IgD-negative memory B cell (primary cell): ENCODE results near the gene PGLYRP1. TPM values are rescaled to one million over a fixed set of nuclear protein-coding genes. Genes with fewer than 3 reads are reported as not detected.

Experiments used
- H3K27ac Mint-ChIP-seq, 3 donors: one replicate each; pipeline ENCODE4 v1.8.0; 2020 to 2022; ENCODE audit warnings: mild to moderate bottlenecking in 3 of 3, mixed read lengths in 3 of 3, moderate library complexity in 1 of 3
- H3K27me3 Mint-ChIP-seq: one replicate; pipeline ENCODE4 v1.8.0; 2021; ENCODE audit warnings: mixed read lengths
- H3K36me3 Mint-ChIP-seq: one replicate; pipeline ENCODE4 v1.8.0; 2020; ENCODE audit warnings: mild to moderate bottlenecking, mixed read lengths
- H3K4me1 Mint-ChIP-seq, 3 donors: one replicate each; pipeline ENCODE4 v1.8.0; 2020 to 2022; ENCODE audit warnings: mixed read lengths in 3 of 3, mild to moderate bottlenecking in 1 of 3
- H3K4me3 Mint-ChIP-seq, 4 donors: one replicate each; pipeline ENCODE4 v1.8.0; 2020 to 2022; ENCODE audit warnings: mild to moderate bottlenecking in 4 of 4, mixed read lengths in 4 of 4, moderate library complexity in 3 of 4
- H3K9me3 Mint-ChIP-seq, 3 donors: one replicate each; pipeline ENCODE4 v1.8.0; 2020 to 2021; ENCODE audit warnings: mixed read lengths in 3 of 3, mild to moderate bottlenecking in 1 of 3
- polyA plus RNA-seq: library from polyadenylated mRNA; unstranded; fragments of 300-500 nt; fragmentation: Illumina TruSeq; gene quantifications from one replicate; pipeline ENCODE4 v1.2.3, GENCODE V29; 2021

The PGLYRP1 gene
- polyA plus RNA-seq, 1 donor from 2014 or later = not detected

DNA sequence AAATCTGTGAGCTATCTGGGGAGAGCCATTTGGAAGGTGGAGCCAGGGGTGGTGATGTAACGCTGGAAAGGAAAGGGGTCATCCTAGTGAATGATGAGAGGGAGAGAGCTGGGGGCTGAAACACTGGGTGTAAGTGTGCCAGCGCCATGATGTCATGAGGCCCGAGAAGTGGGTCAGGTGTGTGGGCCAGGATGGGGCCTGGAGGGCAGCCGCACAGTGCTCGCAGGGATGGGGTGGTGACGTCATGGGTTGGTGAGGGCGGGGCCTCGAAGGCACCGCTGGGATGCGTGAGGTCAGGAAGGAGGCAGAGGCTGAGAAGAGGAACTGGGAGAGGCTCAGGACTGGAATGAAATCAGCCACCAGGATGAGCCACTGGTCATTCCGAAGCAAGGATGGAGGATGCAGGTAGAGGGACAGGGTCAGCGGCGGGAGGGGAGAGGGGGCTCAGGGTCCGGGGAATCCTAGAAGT is 23.2 kb downstream of the PGLYRP1 start:
- peaks cover 8% of the 10 kb centered on the region for H3K36me3 Mint-ChIP-seq
- no peaks in the 10 kb centered on the region for H3K9me3 Mint-ChIP-seq
- H3K27ac Mint-ChIP-seq = no peak overlapping the region
- peak overlapping the region in 2 of 4 donors; percentile 7 to 77 for H3K4me3 Mint-ChIP-seq
- peaks cover 10 to 30% (median 22%) of the 10 kb centered on the region in 3 donors for H3K4me1 Mint-ChIP-seq
- H3K27me3 Mint-ChIP-seq = peaks cover 9% of the 10 kb centered on the region

DNA sequence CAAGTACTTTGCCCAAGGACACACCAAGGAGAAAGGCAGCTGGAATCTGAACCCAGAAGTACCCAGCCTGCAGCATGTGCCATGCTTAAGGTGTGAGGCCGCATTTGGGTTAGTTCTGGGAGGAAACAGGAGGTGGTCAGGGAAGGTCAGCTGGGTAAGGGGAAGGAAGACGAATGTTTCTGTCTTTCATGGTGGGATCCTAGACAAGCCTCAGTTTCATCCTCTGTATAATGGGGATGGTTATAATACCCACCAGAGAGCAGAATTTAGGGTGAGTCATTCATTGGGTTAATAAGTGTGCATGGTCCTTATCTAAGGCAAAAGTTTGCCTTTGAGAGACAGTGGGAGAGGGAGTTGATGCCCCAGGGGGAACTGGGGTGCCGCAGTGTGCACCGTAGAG is 24.0 kb downstream of the PGLYRP1 start:
- H3K27ac Mint-ChIP-seq = no peak overlapping the region

DNA sequence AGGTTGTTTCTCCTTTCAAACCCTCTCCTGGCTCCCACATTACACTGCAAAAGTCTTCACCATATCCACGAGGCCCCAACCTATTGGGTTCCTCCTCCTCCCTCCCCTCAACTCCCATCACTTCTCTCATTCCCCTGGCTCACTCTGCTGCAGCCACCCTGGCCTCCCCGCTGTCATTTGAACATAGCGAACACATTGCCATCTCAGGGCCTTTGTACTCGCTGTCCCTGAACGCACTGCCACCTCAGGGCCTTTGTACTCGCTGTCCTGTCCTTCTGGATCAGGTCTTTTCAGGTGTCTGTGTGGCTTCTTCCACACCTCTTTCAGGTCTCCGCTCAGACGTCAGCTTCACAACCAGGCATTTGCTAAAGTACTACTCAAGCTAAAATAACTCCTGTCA is 25.9 kb downstream of the PGLYRP1 start:
- Mint-ChIP-seq H3K9me3 (no peaks in the 10 kb centered on the region), H3K4me3 (peak overlapping the region in 3 of 4 donors; percentile 26 to 77 (median 29)), H3K36me3 (peaks cover 8% of the 10 kb centered on the region), H3K27ac (peak overlapping the region in 1 of 3 donors; percentile 47), H3K27me3 (peaks cover 9% of the 10 kb centered on the region), H3K4me1 (peaks cover 10 to 29% (median 22%) of the 10 kb centered on the region in 3 donors)

More for the DNA sequence above, 24.0 kb downstream of the PGLYRP1 start:
- Mint-ChIP-seq H3K27me3 (peaks cover 9% of the 10 kb centered on the region), H3K4me1 (peaks cover 10 to 30% (median 22%) of the 10 kb centered on the region in 3 donors), H3K36me3 (peaks cover 6% of the 10 kb centered on the region), H3K9me3 (no peaks in the 10 kb centered on the region), H3K4me3 (peak overlapping the region in 1 of 4 donors; percentile 7)

DNA sequence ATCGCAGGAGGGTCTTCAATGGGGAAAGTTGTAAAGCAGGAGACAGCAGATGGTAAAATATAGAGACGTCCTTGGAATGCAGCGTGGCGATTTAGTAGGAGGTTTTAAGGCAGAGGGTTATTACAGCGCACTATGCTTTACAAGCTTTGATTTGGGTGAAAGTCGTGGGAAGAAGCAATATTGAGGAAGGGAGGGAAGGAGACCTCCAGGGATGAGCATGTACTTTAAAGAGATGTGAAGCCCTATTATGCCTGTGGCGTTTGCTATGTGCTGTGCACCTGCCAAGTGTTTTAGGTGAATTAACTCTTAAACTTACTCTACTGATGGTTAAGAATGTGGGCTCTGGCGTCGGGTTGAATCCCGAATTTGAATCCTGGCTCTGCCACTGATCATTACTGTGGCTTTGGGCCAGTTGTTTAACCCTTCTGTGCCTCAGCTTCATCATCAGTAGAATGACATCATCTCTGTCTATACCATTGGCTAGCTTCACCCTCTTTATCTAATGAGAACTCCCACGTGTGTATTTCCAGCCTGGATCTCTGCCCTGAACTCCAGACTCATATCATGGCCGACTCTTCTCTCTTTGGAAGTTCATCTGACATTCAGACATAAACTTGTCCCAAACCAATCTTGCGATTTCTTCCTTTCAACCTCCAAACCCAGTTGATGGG is 27.0 kb downstream of the PGLYRP1 start:
- Mint-ChIP-seq H3K27ac (no peak overlapping the region), H3K9me3 (no peaks in the 10 kb centered on the region), H3K4me3 (no peak overlapping the region), H3K4me1 (peaks cover 10 to 27% (median 22%) of the 10 kb centered on the region in 3 donors), H3K27me3 (peaks cover 10% of the 10 kb centered on the region), H3K36me3 (peaks cover 6% of the 10 kb centered on the region)

DNA sequence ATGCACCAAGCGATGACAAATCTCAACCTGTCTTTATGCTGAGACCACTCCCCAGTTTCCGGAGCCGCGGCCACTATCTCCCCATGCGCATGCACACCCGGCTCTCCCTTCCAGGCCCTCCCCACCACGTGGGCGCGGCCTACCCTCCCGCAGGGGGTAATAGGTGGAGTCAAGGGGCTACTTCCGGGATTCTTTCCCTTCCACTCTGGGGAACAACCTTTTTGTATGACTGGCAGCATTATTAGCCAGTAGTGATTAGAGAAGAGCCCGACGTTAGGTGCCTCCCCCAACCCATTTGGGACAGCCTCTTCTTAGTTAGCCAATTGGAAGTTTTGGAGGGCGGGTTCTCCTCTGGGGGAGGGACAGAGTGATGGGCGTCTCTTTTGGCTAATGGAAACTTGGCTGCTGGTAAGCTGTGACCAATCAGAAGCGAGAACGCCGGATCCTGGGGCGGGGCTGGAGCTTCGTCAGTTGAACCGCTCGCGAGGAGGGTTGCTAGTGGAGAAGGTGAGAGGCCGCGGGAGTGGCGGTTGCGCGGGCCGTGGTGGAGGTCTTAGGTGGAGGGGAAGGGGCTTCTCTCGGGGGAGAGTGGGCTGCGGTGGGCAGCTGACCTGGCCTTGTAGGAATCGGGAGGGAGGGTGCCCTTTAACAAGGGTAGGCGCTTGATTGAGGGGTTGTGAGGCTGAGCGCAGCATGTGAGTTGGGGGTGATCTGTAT is 27.7 kb downstream of the PGLYRP1 start, which contains the start of gene CCDC61:
Gene CCDC61, plus strand, starts transcription at position 470 of the 717 bp plus-strand sequence. CDS start 7,552 bp downstream, outside the sequence.
- H3K9me3 Mint-ChIP-seq = no peaks in the 10 kb centered on the region
- H3K27ac Mint-ChIP-seq = no peak within 1 kb of the TSS
- H3K4me1 Mint-ChIP-seq = peaks cover 5 to 20% (median 18%) of the 10 kb centered on the region in 3 donors
- H3K36me3 Mint-ChIP-seq = peaks cover 6% of the 10 kb centered on the region
- peaks cover 7% of the 10 kb centered on the region for H3K27me3 Mint-ChIP-seq
- H3K4me3 Mint-ChIP-seq = peak within 1 kb of the TSS in 1 of 4 donors; percentile 77

DNA sequence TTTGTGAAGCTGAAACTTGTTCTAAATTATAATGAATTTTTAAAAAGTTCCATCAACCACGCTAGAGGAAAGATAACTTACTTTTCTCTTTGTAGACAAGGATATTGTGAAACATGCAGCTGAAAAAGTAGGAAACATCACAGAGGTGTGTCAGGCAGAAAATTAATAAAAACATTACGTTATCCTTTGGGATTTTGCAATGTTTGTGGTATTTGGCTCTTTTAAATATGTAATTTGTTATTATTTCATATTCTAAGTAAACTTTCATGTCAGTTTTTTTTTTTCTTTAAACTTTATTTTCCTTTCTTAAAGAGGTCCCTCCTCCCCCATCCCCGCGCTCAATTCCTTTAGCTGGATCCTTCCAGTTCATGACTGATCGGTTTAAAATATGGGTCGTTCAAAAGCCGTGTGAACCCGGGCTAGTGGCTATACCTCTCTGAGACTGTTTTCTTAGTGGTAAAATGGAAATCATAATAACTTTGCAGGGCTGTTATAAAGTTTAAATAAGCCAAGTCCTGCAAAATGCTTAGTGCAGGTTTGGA is 28.3 kb downstream of the PGLYRP1 start:
- peaks cover 8% of the 10 kb centered on the region for H3K27me3 Mint-ChIP-seq
- peaks cover 5 to 17% (median 14%) of the 10 kb centered on the region in 3 donors for H3K4me1 Mint-ChIP-seq
- H3K4me3 Mint-ChIP-seq = no peak overlapping the region
- no peaks in the 10 kb centered on the region for H3K9me3 Mint-ChIP-seq
- H3K27ac Mint-ChIP-seq = no peak overlapping the region
- peaks cover 4% of the 10 kb centered on the region for H3K36me3 Mint-ChIP-seq

DNA sequence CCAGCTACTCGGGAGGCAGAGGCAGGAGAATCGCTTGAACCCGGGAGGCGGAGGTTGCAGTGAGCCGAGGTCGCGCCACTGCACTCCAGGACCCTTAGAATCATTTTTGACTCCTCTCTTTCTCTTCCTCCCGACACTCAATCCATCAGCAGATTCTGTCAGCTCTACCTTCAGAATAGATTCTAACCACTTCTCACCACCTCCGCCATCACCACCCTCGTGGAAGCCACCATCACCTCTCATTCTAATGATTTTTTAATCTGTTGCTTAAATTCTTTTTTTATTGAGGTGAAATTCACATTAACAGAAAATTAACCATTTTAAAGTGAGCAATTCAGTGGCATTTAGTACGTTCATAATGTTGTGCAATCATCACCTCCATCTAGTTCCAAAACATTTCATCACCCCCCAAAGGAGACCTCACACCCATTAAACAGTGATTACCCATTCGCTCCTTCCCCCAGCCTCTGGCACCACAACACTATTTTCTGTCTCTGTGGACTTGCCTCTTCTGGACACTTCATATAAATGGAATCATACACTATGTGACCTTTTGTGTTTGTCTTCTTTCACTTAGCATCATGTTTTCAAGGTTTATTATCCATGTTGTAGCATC is 32.6 kb downstream of the PGLYRP1 start:
- Mint-ChIP-seq H3K4me3 (no peak overlapping the region), H3K36me3 (peaks cover 2% of the 10 kb centered on the region), H3K27ac (peak overlapping the region in 1 of 3 donors; percentile 65), H3K9me3 (no peaks in the 10 kb centered on the region), H3K27me3 (peaks cover 15% of the 10 kb centered on the region), H3K4me1 (no peaks in the 10 kb centered on the region)

DNA sequence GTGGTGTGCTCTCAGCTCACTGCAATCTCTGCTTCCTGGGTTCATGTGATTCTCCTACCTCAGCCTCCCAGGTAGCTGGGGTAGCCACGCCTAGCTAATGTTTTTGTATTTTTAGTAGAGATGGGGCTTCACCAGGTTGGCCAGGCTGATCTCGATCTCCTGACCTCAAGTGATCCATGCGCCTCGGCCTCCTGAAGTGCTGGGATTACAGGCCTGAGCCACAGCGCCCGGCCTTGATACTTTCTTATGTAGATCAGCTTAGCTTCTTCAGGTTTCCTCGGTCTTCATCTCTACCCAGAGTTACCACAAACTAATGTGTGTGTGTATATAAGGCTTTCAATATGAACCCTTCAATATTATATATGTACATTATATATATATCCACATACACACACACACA is 37.5 kb downstream of the PGLYRP1 start:
- Mint-ChIP-seq H3K36me3 (no peaks in the 10 kb centered on the region), H3K9me3 (peaks cover 0 to 4% (median 2%) of the 10 kb centered on the region in 3 donors), H3K27me3 (peaks cover 19% of the 10 kb centered on the region), H3K4me3 (no peak overlapping the region), H3K4me1 (no peaks in the 10 kb centered on the region), H3K27ac (no peak overlapping the region)

DNA sequence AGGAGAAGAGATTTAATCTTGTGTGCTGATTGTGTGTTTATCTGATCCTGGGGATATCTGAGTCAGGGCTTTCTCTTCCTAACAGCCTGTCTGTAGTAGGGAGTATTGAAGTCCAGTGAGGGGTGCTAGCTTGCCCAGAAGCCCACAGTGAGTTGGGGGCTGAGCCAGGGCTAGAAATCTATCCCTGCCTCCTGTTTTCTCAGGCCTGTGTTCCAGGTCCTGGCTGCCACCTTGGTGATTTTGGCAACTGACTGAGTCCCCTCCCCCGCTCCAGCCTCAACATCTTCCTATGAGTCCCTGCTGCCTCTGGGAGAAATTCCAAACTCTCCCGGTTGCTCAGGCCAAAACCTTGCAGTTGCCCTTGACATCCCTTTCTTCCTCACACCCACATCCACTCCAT is 41.5 kb downstream of the PGLYRP1 start:
- no peaks in the 10 kb centered on the region for H3K4me1 Mint-ChIP-seq

DNA sequence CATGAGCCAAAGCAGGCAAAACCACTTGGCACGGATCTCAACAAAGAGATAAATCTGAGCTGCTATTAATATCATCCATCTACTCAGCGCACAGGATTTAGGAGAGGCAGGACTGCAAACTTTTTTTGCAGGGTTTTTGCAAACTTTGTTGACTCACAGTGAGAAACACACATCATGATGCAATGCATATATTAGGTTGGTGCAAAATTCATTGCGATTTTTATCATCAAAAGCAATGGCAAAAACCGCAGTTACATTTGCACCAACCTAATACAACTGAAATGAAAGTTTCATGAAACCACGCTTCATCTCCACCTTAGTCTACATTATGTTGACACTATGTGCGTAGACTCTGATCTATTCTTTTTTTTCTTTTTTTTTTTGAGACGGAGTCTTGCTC is 44.7 kb downstream of the PGLYRP1 start:
- Mint-ChIP-seq H3K27me3 (peaks cover 29% of the 10 kb centered on the region), H3K27ac (peak overlapping the region in 1 of 3 donors; percentile 31), H3K4me3 (no peak overlapping the region), H3K36me3 (peaks cover 3% of the 10 kb centered on the region), H3K9me3 (peaks cover 0 to 2% (median 0%) of the 10 kb centered on the region in 3 donors), H3K4me1 (no peaks in the 10 kb centered on the region)

More for the DNA sequence above, 41.5 kb downstream of the PGLYRP1 start:
- Mint-ChIP-seq H3K9me3 (peaks cover 0 to 4% (median 2%) of the 10 kb centered on the region in 3 donors), H3K36me3 (peaks cover 3% of the 10 kb centered on the region), H3K27me3 (peaks cover 13% of the 10 kb centered on the region), H3K4me3 (no peak overlapping the region), H3K27ac (no peak overlapping the region)

DNA sequence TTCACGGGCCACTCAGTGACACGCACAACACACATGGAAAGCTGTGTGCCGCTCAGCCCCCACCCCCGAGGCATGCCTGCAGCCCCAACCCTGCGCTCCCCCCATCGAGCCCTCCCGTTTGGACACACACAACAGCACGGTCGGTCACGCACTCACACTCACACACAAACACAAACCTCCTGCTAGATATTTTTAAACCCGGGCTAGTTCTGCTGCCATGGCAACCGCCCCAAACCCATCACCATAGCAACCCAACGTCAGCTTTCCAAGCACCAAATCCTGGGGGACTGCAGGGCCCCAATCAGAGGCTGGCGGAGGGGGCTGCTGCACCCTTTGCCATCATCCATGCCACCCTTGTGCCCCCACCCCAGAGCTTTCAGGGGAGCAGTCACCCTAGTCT is 46.7 kb downstream of the PGLYRP1 start:
- peaks cover 40% of the 10 kb centered on the region for H3K27me3 Mint-ChIP-seq
- H3K9me3 Mint-ChIP-seq = peaks cover 0 to 5% (median 2%) of the 10 kb centered on the region in 3 donors

DNA sequence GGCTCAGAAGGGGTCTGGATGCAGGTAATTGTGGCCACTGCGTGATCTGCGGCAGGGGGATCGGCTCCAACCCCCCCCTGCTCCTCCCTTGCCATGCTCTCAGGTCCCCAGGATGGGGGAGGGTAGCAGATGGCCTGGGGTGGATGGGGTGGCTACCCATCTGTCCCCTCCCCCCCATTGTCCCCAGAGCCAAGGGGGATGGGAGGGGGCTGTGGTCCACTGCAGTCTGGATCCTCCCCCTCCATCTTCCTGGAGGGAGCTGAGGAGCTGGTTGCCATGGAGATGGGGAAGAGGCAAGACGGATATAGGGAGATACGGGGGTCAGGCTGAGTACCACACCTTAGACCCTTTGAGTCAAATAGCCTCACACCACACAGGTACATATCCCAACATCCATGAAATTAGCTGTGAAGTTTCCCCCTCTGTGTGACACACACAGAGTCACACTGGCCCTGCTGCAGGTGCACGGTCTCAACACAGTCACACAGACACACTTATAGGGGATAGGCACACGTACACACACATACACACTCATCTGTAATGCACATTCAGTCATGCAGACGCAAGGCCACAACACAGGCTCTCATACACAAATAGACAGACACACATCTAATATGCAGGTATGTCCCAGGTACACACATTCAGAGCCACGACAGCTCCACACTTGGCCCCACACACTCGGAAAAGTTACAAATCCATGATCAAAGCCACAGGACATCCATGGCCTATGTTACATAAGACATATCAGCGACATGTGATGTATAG is 47.4 kb downstream of the PGLYRP1 start:
- no peak overlapping the region for H3K4me3 Mint-ChIP-seq
- H3K9me3 Mint-ChIP-seq = peaks cover 0 to 5% (median 2%) of the 10 kb centered on the region in 3 donors
- H3K27me3 Mint-ChIP-seq = peaks cover 46% of the 10 kb centered on the region
- peaks cover 5 to 13% (median 10%) of the 10 kb centered on the region in 3 donors for H3K4me1 Mint-ChIP-seq
- H3K36me3 Mint-ChIP-seq = peaks cover 3% of the 10 kb centered on the region
- no peak overlapping the region for H3K27ac Mint-ChIP-seq

More for the DNA sequence above, 46.7 kb downstream of the PGLYRP1 start:
- Mint-ChIP-seq H3K4me1 (peaks cover 5 to 11% (median 10%) of the 10 kb centered on the region in 3 donors), H3K27ac (peak overlapping the region in 2 of 3 donors; percentile 34 to 46), H3K36me3 (peaks cover 3% of the 10 kb centered on the region), H3K4me3 (peak overlapping the region in 1 of 4 donors; percentile 5)

DNA sequence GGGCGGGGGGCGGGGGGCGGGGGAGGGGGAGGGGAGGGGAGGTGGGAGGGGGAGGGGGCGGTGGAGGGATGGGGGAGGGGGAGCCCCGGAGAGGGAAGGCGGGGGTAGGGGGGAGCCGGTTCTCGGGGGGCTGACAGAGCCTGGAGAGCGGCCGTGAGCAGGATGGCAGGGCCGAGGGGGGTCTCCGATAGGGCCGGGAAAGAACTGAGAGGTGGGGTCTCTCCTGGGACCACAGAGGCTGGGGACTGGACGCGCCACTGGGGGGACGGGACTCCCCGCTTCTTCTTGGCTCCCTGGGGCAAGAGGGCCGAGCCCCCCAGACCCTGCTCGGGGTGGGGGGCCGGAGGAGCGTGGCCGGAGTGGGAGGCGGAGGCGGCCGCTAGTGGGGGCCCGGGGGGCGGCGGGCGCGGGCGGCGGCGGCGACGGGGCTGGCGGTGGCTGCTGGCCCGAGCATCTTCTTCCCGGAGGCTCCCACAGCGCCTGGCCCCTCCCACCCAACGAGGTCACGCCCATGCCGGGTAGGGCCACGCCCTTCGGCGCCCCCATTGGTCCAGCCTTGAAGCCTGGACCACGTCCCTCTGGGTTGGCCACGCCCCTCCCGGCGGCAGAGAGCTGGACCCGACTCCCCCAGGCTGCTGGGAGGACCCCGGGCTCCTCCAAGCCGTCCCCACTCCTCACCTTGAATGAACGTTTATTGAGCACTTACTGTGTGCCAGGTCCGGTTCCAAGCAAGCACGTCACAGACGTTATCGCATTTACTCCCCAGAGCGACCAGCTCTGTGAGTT is 49.1 kb downstream of the PGLYRP1 start, which contains the start of gene NOVA2:
Gene NOVA2, minus strand, starts transcription at position 313 of the 786 bp plus-strand sequence. CDS start 514 bp downstream, outside the sequence.
- Mint-ChIP-seq H3K4me1 (peaks cover 5 to 13% (median 10%) of the 10 kb centered on the region in 3 donors), H3K27me3 (peaks cover 54% of the 10 kb centered on the region), H3K36me3 (no peaks in the 10 kb centered on the region), H3K4me3 (peak within 1 kb of the TSS in 2 of 4 donors; percentile 38 to 77), H3K9me3 (peaks cover 0 to 8% (median 2%) of the 10 kb centered on the region in 3 donors), H3K27ac (peak within 1 kb of the TSS in 1 of 3 donors; percentile 15)
